Measurements from ENCODE around the gene ACSL1.

The ACSL1 gene

GRCh38 chr4:184765473-184766340, 60.1 kb downstream of the ACSL1 start:
- Histone ChIP-seq H3K27ac (ENCODE audit: low read depth, low read length) (no peak overlapping the region), H3K4ac (ENCODE audit: low read depth, low read length) (no peak overlapping the region), H3K4me1 (ENCODE audit: control insufficient read depth, low read depth, low read length) (no peaks in the 10 kb centered on the region), H4K5ac (ENCODE audit: low read length) (no peak overlapping the region), H4K8ac (ENCODE audit: low read depth, low read length) (no peak overlapping the region), H3K36me3 (ENCODE audit: control insufficient read depth, insufficient read depth, low read length) (no peaks in the 10 kb centered on the region), H3K23ac (ENCODE audit: low read length) (no peak overlapping the region), H3K18ac (ENCODE audit: low read length) (no peak overlapping the region), H2BK120ac (ENCODE audit: low read depth, low read length) (no peak overlapping the region), H3K4me2 (ENCODE audit: low read length) (no peak overlapping the region), H2BK15ac (replicated peaks; ENCODE audit: low read depth) (no peak overlapping the region), H3K4me3 (ENCODE audit: low read length) (no peak overlapping the region), H3K79me2 (ENCODE audit: control insufficient read depth, insufficient read depth, low read length) (no peaks in the 10 kb centered on the region), H3K27me3 (ENCODE audit: insufficient read depth, low read length, poor library complexity) (no peaks in the 10 kb centered on the region), H3K79me1 (ENCODE audit: low read length) (no peaks in the 10 kb centered on the region), H2AK5ac (ENCODE audit: low read length) (no peak overlapping the region), H2BK5ac (ENCODE audit: low read length) (no peak overlapping the region), H3K56ac (ENCODE audit: low read length) (no peak overlapping the region), H3K9ac (ENCODE audit: low read length) (no peak overlapping the region)
- WGBS (ENCODE audit: extremely low coverage, insufficient coverage, low lambda C conversion rate) = no CpG with 5 or more reads among the region's 21 CpGs
- DNase-seq = peak; percentile 39

DNA sequence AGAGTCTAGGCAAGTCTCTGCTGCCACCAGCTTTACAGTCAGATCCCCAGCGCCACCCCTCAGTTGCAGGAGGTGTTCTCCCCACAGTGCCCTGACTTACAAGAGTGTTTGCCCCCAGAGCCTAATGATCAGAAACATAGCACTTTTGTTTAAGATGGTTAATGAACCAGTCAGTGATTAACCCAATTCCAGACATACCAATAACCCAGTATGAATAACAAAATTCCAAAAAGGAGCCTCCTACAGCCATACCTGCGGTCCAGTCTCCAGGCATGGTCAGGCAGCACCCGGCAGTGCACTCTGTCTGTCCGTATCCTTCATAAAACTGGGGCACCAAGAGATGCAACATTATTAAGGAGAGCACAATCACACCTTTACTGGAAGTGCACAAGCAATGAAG, 61.2 kb downstream of the ACSL1 start:
- no CpG with 5 or more reads among the region's 4 CpGs for WGBS (ENCODE audit: extremely low coverage, insufficient coverage, low lambda C conversion rate)

GRCh38 chr4:184763150-184763780, 62.5 kb downstream of the ACSL1 start:
- no peak overlapping the region for H3K4me3 ChIP-seq (ENCODE audit: low read length)
- no peak overlapping the region for H3K18ac ChIP-seq (ENCODE audit: low read length)
- H3K79me1 ChIP-seq (ENCODE audit: low read length) = no peaks in the 10 kb centered on the region
- no peaks in the 10 kb centered on the region for H3K4me1 ChIP-seq (ENCODE audit: control insufficient read depth, low read depth, low read length)
- H3K23ac ChIP-seq (ENCODE audit: low read length) = no peak overlapping the region
- DNase-seq = no peak
- no peak overlapping the region for H3K9ac ChIP-seq (ENCODE audit: low read length)
- no peak overlapping the region for H3K4me2 ChIP-seq (ENCODE audit: low read length)
- H2BK120ac ChIP-seq (ENCODE audit: low read depth, low read length) = no peak overlapping the region
- no peaks in the 10 kb centered on the region for H3K36me3 ChIP-seq (ENCODE audit: control insufficient read depth, insufficient read depth, low read length)
- no peak overlapping the region for H2AK5ac ChIP-seq (ENCODE audit: low read length)
- WGBS (ENCODE audit: extremely low coverage, insufficient coverage, low lambda C conversion rate) = no CpG with 5 or more reads among the region's 14 CpGs
- no peak overlapping the region for H3K56ac ChIP-seq (ENCODE audit: low read length)
- no peak overlapping the region for H3K27ac ChIP-seq (ENCODE audit: low read depth, low read length)
- no peak overlapping the region for H2BK5ac ChIP-seq (ENCODE audit: low read length)
- no peak overlapping the region for H3K4ac ChIP-seq (ENCODE audit: low read depth, low read length)
- no peak overlapping the region for H4K5ac ChIP-seq (ENCODE audit: low read length)
- H3K79me2 ChIP-seq (ENCODE audit: control insufficient read depth, insufficient read depth, low read length) = no peaks in the 10 kb centered on the region
- H3K27me3 ChIP-seq (ENCODE audit: insufficient read depth, low read length, poor library complexity) = no peaks in the 10 kb centered on the region
- no peak overlapping the region for H2BK15ac ChIP-seq (replicated peaks; ENCODE audit: low read depth)
- no peak overlapping the region for H4K8ac ChIP-seq (ENCODE audit: low read depth, low read length)

More for the DNA sequence above, 61.2 kb downstream of the ACSL1 start:
- Histone ChIP-seq H2AK5ac (ENCODE audit: low read length) (no peak overlapping the region), H3K23ac (ENCODE audit: low read length) (no peak overlapping the region), H3K27ac (ENCODE audit: low read depth, low read length) (no peak overlapping the region), H3K4ac (ENCODE audit: low read depth, low read length) (no peak overlapping the region), H3K4me3 (ENCODE audit: low read length) (no peak overlapping the region), H3K4me2 (ENCODE audit: low read length) (no peak overlapping the region), H3K27me3 (ENCODE audit: insufficient read depth, low read length, poor library complexity) (no peaks in the 10 kb centered on the region), H3K79me1 (ENCODE audit: low read length) (no peaks in the 10 kb centered on the region), H4K8ac (ENCODE audit: low read depth, low read length) (no peak overlapping the region), H2BK5ac (ENCODE audit: low read length) (no peak overlapping the region), H3K18ac (ENCODE audit: low read length) (no peak overlapping the region), H3K4me1 (ENCODE audit: control insufficient read depth, low read depth, low read length) (no peaks in the 10 kb centered on the region), H2BK15ac (replicated peaks; ENCODE audit: low read depth) (no peak overlapping the region), H3K9ac (ENCODE audit: low read length) (no peak overlapping the region), H4K5ac (ENCODE audit: low read length) (no peak overlapping the region), H3K79me2 (ENCODE audit: control insufficient read depth, insufficient read depth, low read length) (no peaks in the 10 kb centered on the region), H3K36me3 (ENCODE audit: control insufficient read depth, insufficient read depth, low read length) (no peaks in the 10 kb centered on the region), H2BK120ac (ENCODE audit: low read depth, low read length) (no peak overlapping the region), H3K56ac (ENCODE audit: low read length) (no peak overlapping the region)
- no peak for DNase-seq

GRCh38 chr4:184762100-184762499, 63.7 kb downstream of the ACSL1 start:
- no peaks in the 10 kb centered on the region for H3K79me2 ChIP-seq (ENCODE audit: control insufficient read depth, insufficient read depth, low read length)
- H2AK5ac ChIP-seq (ENCODE audit: low read length) = no peak overlapping the region
- no peaks in the 10 kb centered on the region for H3K27me3 ChIP-seq (ENCODE audit: insufficient read depth, low read length, poor library complexity)
- no peak overlapping the region for H2BK5ac ChIP-seq (ENCODE audit: low read length)
- no peak overlapping the region for H2BK120ac ChIP-seq (ENCODE audit: low read depth, low read length)
- H3K27ac ChIP-seq (ENCODE audit: low read depth, low read length) = no peak overlapping the region
- H3K36me3 ChIP-seq (ENCODE audit: control insufficient read depth, insufficient read depth, low read length) = no peaks in the 10 kb centered on the region
- H3K23ac ChIP-seq (ENCODE audit: low read length) = no peak overlapping the region
- H3K4ac ChIP-seq (ENCODE audit: low read depth, low read length) = no peak overlapping the region
- no peak overlapping the region for H3K4me3 ChIP-seq (ENCODE audit: low read length)
- no peak overlapping the region for H3K9ac ChIP-seq (ENCODE audit: low read length)
- H3K4me2 ChIP-seq (ENCODE audit: low read length) = no peak overlapping the region
- no peak for DNase-seq
- no peak overlapping the region for H3K18ac ChIP-seq (ENCODE audit: low read length)
- no peaks in the 10 kb centered on the region for H3K4me1 ChIP-seq (ENCODE audit: control insufficient read depth, low read depth, low read length)
- H3K79me1 ChIP-seq (ENCODE audit: low read length) = no peaks in the 10 kb centered on the region
- no peak overlapping the region for H4K8ac ChIP-seq (ENCODE audit: low read depth, low read length)
- H3K56ac ChIP-seq (ENCODE audit: low read length) = no peak overlapping the region
- no CpG with 5 or more reads among the region's 5 CpGs for WGBS (ENCODE audit: extremely low coverage, insufficient coverage, low lambda C conversion rate)
- no peak overlapping the region for H2BK15ac ChIP-seq (replicated peaks; ENCODE audit: low read depth)
- no peak overlapping the region for H4K5ac ChIP-seq (ENCODE audit: low read length)

GRCh38 chr4:184760681-184761080, 65.1 kb downstream of the ACSL1 start:
- H2BK15ac ChIP-seq (replicated peaks; ENCODE audit: low read depth) = no peak overlapping the region
- no peak overlapping the region for H3K4me3 ChIP-seq (ENCODE audit: low read length)
- H3K23ac ChIP-seq (ENCODE audit: low read length) = no peak overlapping the region

More at GRCh38 chr4:184760681-184761080, 65.1 kb downstream of the ACSL1 start:
- no peak for DNase-seq
- H3K4ac ChIP-seq (ENCODE audit: low read depth, low read length) = no peak overlapping the region
- no peak overlapping the region for H3K56ac ChIP-seq (ENCODE audit: low read length)
- no peak overlapping the region for H3K4me2 ChIP-seq (ENCODE audit: low read length)
- no peaks in the 10 kb centered on the region for H3K36me3 ChIP-seq (ENCODE audit: control insufficient read depth, insufficient read depth, low read length)
- WGBS (ENCODE audit: extremely low coverage, insufficient coverage, low lambda C conversion rate) = no CpG with 5 or more reads among the region's 5 CpGs
- no peak overlapping the region for H2BK120ac ChIP-seq (ENCODE audit: low read depth, low read length)
- H3K18ac ChIP-seq (ENCODE audit: low read length) = no peak overlapping the region
- no peaks in the 10 kb centered on the region for H3K27me3 ChIP-seq (ENCODE audit: insufficient read depth, low read length, poor library complexity)
- H3K9ac ChIP-seq (ENCODE audit: low read length) = no peak overlapping the region
- H3K4me1 ChIP-seq (ENCODE audit: control insufficient read depth, low read depth, low read length) = no peaks in the 10 kb centered on the region
- H2BK5ac ChIP-seq (ENCODE audit: low read length) = no peak overlapping the region
- no peaks in the 10 kb centered on the region for H3K79me1 ChIP-seq (ENCODE audit: low read length)
- H4K8ac ChIP-seq (ENCODE audit: low read depth, low read length) = no peak overlapping the region
- H3K79me2 ChIP-seq (ENCODE audit: control insufficient read depth, insufficient read depth, low read length) = no peaks in the 10 kb centered on the region
- no peak overlapping the region for H2AK5ac ChIP-seq (ENCODE audit: low read length)
- no peak overlapping the region for H4K5ac ChIP-seq (ENCODE audit: low read length)
- no peak overlapping the region for H3K27ac ChIP-seq (ENCODE audit: low read depth, low read length)

Data from mesendoderm (in vitro differentiated cells).